Umbilical cord (tissue), 2 donors: ENCODE measurements around the gene CELF4. TPM values are rescaled to one million over a fixed set of nuclear protein-coding genes. Genes with fewer than 3 reads are reported as not detected.
"Not testable (repeated sequence)": the region's sequence is repeated elsewhere in the genome, so short reads cannot be mapped to it uniquely, and the experiment has no call there.

Experiments
- DNase-seq: peaks from one replicate; pipeline ENCODE4 v3.0.0-alpha.2; 2015; ENCODE audit warnings: low spot score
- total RNA-seq: library from RNA; depleted of rRNA; stranded (reverse); fragments of >200 nt; gene quantifications from one replicate; pipeline ENCODE4 v1.2.3, GENCODE V29; 2014; ENCODE audit warnings: low replicate concordance; ENCODE audit not compliant: insufficient read depth

Gene CELF4
- total RNA-seq, 1 donor from 2014 or later, result 5.3 TPM

DNA sequence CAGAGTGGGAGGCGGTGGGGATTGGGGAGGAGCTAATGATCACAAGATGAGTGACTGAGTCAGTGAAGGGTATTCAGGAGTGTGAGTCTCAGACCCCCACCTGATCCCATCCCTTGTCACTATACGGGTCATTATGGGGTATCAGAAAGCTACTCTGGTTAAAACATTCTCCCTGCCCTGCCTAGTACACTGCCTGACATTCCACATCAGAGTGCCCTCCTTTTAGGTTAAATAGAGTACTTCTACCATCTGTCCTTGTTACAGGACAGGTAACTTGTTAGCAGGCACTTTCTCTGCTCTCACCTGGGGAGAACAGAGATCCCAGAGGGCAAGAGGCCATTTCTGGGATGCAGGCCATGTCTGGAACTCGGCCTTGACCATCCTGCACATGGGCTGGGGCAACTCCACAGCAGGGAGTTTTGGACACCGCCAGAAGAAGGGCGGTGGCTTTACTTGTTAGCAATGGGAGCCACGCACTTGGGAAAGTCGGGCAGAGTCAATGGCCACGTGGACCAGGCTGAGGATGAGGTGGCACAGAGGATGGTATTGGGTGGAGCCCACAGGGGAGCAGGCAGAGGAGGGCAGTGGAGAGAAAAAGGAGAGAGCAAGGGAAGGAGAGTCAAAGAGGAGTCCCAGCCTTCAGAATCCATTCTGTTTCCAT lies 98.5 kb downstream of the CELF4 start:
- DNase-seq, result no peak

DNA sequence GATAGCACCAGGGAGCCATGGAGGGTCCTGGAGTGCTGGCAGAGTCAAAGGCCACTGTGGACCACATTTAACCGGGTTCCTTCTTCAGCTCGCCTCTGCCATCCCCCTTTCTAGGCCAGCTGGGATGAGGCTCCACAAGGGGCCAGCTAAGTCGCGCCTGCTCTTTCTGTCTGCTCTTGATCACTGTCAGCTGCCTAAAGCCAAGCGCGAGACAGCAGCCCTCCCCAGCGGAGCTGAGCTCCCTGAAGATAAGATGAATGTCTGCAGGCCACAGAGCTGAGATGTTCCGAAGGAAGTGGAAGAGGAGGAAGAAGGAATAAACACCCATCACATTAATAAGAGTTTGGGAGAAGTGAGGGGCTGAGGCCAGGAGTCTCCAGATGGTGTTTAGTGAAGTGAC lies 99.6 kb downstream of the CELF4 start:
- DNase-seq, result peak; percentile 96

DNA sequence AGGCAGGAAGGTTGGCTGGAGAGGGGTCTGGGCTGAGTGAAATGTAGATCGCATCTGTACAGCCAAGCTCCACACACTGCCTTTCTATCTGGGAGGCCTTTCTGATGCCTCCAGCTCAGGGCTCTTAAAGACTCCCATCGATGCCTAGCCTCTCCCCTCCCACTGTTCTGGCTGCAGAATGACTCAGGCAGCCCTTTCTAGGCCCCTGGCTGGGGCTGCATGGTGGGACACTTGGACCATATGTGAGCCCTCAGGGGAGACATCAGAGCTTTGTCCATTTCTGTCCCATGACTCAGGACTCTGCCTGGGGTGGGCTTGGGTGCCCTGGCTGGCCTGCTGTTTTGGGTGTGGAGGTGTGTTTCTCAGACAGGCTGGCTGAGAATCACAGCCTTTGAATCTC lies 101.3 kb downstream of the CELF4 start:
- DNase-seq, result peak; percentile 67

DNA sequence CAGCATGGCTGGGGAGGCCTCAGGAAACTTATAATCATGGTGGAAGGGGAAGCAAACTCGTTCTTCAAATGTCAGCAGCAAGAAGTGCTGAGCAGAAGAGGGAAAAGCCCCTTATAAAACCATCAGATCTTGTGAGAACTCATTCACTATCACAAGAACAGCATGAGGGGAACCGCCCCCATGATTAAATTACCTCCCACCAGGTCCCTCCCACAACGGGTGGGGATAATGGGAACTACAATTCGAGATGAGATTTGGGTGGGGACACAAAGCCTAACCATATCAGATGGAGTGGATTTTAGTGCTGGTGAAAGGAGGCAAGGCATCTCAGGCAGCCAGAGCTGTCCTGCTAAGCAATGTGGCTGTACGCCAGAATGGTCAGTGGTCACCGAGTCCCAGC lies 104.3 kb downstream of the CELF4 start:
- not testable (repeated sequence) for DNase-seq

DNA sequence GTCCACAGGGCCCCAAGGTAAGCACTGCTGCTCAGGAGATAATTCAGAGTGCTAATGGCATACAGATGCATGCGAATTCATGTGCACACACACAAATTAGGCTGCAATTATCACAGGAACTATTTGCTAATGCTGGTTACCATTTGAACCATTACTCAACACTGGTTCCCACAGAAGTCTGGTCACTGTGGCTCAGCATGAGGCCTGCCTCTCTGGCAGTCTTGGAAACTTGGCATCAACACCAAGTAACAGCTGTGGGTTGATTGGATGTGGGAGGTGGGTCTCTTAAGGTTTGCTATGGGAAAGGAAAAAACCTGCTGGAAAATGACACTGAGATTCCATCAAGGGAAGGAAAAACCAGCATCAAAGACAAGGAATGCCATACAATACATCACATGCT lies 105.0 kb downstream of the CELF4 start:
- no peak for DNase-seq

DNA sequence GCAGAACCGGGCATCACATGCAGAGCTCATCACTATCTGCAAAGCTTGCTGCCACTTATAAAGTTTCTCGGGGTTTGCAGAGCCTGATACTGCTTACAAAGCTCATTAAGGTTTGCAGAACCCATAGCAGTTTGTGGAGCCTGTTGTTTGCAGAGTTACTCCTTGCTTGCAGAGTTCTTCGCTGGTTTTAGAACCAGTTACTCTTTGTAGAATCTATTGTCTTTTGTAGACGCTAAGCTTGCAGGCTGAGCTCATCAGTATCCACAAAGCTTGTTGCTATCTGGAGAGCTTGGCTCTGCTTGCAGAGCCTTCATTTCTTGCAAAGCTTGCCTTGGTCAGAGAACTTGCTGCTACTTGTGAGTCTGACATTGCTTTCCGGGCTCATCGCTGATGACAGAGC lies 106.9 kb downstream of the CELF4 start:
- peak; percentile 83 for DNase-seq

DNA sequence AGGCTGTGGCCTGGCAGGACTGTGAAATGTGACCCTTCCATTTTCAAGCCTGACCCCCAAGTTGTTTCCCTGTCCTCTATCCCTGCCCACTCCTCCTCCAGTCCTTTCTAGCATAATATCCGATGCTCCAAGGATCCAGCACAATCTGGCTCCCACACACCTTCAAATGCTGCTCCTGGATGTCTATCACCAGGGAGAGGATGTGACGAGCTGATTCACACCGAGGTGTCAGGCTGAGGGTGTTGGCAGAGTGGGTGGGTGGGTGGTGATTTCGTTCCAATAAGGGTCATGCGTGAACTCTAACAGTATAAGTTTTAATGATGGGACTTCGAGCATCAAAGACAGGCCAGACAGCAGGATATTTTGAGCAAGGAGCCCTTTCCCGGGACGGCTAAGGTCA lies 107.8 kb downstream of the CELF4 start:
- no peak for DNase-seq

DNA sequence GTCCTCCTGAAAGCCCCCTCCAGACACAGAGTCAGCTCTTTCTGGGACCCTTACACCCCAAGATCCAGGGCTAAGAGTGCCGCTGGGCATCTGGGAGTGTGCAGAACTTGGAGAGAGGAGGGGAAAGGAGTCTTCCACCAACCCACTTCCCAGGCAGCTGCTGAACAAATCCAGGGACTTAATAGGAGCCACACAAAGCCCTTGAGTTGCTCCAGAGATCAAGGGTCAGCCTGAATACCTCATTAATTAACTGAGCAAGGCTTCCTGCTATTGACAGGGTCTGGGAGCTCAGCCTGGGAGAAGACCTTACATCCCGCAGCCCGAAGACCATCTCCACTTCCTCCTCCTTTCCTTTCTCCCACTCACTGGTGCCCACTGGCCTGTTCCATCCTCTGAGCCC lies 108.3 kb downstream of the CELF4 start:
- peak; percentile 70 for DNase-seq

DNA sequence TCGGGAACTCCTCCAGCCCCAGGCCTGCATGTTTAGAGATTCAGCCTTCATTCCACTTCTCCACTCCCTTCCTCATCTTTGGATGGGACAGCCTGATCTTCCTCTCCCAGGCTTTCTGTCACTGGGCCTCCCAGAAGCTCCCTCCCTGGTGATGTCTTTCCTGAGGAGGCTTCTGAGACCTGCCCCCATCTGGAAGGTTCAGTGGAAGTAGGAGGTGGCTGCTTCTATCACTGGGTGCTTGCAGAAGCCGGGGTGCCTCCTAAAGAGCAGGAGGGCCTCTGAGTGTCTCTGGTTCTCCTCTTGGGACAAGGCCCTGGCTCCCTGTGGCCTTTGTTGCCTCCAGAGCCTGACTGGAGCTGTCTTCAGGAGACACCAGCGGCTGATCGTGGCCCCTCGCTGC lies 108.7 kb downstream of the CELF4 start:
- DNase-seq, result no peak

DNA sequence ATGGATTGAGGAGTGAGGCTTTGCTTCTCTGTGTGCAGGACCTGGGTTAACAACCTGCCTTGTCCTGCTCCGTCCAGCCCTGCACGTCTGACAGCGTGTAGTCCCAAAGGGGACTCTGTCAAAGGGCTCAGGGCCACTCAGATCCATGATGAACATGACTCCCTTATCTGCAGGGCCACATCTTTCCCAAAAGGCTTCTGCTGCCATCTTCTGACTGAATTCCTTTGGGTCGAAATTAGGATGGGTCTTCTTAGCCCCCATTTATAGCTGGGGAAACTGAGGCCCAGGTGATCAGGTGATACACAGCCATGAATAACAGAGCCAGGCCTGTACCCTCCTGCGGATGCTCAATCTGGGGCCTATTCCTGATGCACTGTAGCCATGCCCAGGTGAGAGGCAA lies 109.2 kb downstream of the CELF4 start:
- no peak for DNase-seq

DNA sequence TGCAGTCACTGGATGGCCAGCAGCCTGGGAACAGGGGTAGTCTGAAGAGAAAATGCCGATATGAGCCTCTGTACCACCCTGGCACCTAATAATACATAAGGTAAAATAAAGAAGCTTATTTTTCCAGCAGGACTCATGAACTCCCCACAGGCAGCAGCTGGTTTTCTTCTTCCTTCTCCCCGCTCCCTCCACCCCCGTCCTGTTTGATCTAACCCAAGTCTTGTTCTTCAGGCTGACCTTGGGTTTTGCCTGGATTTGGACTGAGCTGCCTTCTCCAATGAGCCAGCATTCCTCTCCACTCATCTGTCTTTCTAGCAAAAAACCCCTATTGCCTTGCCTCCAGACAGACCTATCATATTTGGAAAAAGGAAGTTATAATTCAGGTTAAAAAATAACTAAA lies 111.8 kb downstream of the CELF4 start:
- peak; percentile 96 for DNase-seq

DNA sequence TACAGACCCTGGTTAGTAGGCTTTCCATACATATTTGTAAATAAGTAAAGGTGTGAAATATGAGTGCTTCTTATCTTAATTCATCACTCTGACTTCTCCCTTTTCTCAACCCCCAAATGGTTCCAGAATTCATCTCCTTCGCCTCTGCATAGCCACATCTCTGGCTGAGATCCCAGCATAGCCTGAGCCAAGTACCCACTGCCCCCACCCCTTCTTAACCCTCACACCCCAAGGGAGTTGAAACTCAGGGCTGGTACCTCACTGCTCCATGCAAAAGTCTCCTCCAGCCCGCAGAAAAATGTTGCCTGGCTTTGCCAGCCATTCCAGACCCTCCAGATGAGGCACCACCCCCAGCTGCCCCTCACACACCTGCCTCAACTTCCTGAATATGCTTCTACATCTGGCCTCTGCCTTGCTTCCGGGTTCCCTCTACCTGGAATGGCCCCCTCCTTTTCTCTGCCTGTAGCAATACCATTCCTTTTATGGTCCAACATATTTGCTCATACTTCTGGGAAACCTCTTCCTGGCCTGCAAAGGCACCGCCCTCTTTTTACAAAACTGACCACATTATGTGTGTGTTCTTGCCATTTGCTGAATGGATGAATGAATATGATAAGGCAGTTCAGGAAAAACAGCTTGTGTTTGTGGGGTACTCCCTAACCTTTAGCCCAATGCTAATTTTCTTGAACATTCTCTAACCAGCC lies 112.8 kb downstream of the CELF4 start:
- DNase-seq, result peak; percentile 91

DNA sequence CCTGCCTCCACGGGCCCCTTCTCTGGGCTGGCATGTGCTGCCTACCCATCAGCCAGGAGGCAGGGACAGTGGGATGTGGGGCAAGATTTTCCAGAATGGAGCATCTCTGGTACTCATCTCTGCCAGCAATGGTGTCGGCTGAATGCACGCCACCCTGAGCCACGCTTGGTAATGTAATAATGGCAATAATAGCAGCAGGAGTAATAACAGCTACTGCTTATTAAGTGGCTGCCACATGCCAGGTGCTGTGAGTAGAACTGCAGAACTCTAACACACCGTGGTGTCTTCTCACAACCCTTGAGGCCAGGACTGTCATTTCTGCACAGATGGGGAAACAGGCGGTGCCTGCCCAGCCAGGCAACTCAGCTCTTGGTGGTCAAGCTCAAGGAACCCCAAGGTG lies 113.6 kb downstream of the CELF4 start:
- no peak for DNase-seq

DNA sequence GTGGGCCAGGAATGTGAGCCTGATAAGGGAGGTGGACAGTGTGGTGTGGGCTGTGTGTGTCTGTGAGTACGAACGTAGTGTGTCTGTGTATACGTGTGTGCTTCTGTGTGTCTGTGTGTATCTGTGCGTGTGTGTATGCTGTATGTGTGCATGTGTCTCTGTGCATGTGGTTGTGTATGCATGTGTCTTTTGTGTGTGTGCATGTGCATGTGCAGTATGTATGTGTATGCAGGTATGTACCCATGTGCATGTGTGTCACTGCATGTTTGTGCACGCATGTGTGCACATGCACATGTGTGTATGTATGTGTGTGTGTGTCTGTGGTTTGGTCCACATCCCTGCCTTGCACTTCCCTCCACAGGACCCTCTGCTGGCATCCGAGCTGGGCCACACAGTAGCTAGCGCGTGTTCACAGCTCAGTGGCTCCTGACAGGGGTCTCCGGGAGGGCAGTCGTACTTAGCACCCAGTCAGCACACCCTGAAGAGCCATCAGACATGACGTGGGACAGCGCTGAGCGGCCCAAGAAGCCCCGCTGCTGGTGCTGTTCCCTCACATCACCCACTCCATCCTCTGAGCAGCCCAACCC lies 114.3 kb downstream of the CELF4 start:
- no peak for DNase-seq

DNA sequence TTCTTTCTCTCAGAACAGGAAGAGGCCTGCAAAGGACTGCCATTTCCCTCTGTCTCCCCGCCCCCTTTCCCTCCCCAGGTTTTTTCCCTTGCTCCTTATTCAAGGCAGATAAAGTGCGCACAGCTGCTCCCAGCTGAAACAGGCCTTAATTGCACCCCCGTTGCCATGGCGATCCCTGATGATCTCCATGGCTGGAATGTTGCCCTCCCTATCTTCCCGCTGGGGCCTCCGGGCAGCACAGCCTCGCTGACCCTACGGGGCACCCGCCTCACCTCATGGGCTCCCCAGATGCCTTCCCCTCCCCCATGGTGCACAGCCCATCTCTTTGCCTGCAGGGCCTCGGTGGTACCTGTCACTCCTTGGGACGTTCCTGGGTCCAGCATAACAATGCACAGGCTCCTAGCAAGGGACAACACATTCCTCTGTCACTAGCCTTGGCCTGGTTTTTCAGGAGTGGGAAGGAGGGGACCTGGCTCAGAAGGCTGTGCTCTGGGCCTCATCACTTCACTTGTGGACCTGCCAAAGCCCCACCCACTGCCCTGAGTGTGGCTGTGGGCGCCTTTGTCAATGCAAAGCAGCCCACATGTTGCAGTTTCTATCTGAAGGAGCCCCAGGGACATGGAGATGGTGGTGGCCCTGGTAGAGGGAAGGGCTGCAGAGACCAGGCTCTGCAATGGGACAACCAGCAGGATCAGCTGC lies 115.0 kb downstream of the CELF4 start:
- peak; percentile 95 for DNase-seq

DNA sequence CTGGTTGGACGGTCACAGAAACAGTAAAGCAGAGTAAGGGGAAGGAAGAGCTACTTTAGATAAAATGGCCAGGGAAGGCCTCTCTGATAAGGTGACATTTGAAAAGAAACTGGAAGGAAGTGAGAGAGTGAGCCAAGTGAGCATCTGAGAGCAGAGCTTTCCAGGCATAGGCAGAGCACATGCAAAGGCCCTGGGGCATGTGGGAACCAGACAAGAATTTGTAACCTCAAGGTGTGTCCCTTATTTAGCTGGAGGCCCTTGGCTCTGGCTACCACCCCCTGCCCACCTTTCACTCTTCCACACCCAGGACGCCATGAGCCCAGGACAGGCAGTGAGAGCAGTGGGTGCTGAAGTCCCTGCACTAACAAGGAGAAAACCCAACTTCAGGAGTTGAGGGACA lies 116.0 kb downstream of the CELF4 start:
- no peak for DNase-seq

DNA sequence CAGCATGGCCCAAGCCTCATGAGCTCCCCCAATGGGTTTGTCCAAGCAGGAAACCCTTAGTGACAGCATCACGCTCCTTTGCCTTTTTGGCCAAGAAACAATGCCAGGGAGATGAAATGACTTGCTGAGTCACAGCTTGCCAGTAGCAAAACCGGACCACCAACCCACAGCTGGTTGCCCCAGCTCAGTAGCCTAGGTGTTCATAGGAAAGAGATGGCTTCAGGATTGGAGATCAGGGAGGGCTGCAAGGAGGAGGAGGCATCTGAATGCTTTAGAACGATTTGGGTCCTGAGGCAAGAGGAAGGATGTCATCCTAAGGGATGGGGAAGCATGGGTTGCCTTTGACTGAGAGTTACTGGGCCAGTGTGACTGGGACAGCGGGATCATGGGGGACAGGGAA lies 116.7 kb downstream of the CELF4 start:
- DNase-seq, result no peak

DNA sequence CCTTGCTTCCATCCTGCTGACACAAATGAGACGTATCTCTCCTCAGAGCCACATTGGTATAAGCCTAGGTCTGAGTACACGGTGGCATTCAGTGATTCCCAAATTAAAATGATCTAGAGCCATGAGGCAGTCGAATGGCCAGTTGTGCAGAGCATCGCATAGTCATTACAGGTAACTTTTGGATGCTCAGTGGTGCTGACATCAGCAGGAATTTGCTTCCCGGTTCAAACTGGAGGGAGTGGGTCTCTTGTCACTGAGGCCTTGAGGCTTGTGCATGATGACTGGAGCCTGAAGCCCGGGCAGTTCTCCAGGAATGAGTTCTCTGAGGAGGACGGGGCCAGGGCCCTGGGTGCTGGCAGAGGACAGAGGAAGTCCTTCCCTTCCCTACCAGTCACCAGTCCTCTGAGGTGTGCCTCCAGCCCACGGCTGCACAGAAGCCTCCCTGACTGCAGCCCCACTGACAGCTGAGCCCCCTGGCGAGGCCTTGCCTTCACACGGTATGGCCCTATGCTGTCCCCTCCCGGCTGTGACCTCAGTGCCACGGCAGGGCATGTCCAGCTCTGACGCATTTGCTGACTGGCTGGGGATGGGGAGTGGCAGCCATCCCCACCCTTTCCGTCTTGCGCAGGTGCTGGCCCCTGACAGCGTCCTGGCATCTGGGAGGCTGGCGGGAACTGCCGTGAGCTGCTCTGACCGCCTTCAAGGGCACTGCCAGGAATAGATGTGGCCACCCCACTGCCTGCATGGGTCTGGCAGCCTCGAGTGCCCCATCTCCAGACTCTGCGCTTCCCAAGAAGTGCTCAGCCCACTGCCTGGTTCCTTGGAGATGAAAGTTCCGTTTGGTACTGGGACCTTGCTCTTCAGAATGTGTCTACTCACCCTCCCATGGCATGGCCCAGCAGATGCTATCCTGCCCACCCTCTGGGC lies 117.4 kb downstream of the CELF4 start:
- DNase-seq, result no peak

DNA sequence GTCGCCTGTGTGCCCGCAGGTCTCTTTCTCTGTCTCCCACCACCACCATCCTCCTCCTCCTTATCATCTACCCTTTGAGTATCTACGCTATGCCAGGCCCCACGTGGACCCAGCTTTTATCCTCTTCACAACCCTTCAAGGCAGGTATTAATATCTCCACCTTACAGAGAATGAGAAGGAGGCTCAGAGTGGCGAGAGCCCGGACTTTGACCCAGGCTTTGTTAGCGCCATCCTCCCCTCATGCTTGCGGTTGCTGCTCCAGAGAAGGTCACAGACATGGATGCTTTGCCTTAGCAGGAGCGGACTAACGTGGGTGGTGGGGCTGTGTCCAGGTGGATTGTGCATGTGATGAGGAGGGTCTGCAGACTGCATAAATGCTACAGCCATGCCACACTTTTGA lies 119.8 kb downstream of the CELF4 start:
- no peak for DNase-seq

DNA sequence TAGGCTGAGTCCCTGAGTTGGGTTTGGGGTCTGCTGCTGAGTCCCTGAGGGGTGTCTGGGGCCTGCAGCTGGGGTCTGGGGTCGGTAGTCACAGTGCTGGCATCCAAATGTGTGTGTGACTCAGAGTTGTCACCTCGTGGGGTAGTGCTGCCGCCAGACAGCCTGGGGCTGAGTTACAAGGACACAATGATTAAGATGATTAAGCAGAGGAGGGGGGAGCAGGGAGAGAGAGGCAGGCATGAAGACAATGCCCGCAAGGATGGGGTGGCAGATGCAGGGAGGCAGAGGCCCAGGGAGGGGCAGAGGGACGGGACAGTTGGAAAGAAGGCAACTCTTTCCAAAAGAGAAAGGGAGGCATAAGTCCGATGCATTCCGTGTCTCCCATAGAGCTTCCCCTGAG lies 120.2 kb downstream of the CELF4 start:
- DNase-seq, result no peak

DNA sequence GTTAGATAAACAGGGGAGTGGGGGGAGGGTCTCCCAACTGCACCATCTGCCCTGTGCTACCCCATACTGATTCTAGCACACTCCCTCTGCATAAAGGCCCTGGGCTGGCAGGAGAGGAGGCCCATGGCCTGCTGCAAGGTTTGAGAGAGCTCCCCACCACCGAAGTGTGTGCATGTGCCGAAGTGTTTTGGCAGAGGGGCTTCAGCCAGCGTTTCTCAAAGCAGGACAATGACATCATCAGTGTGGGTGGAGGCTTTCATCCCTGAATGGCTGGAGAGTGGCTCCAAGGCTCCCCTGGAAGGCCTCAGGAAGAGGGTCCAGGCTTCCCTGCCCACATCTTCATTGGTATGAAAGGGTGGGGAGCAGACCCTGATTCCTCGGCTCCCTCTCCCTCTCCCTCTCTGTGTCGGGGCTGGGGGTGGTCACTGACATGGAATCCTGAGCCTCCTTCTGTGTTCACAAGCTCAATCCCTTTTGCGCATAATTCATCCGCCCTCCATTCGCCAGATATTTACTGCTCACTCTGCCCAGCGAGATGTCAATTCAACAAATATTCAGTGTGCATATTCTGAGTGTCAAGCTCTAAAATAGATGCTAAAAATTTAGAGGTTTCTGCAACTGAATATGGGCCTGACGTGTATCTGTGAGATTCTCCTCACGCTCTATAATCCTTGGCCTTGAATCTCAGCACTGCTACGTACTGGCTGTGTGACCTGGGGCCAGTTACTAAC lies 122.1 kb downstream of the CELF4 start:
- no peak for DNase-seq
